OCI-LY1 (cell line): ENCODE data around the gene CACNA1B.
"Not testable (repeated sequence)": the region's sequence is repeated elsewhere in the genome, so short reads cannot be mapped to it uniquely, and the experiment has no call there.

ENCODE experiments used
- H2AFZ ChIP-seq: fragments of 200-600 bp; sonication (generic), shearing (Covaris generic); 2 replicates; pipeline ENCODE4 v1.6.0; 2014; ENCODE audit warnings: antibody characterized with exemption, mild to moderate bottlenecking, low read length
- H3F3A ChIP-seq: fragments of 200-600 bp; sonication (generic), shearing (Covaris generic); 2 replicates; pipeline ENCODE4 v1.6.0; 2014; ENCODE audit warnings: mild to moderate bottlenecking, antibody characterized with exemption, low read length, moderate library complexity; ENCODE audit not compliant: insufficient read depth
- H3K27ac ChIP-seq: fragments of 200-600 bp; sonication (generic); 2 replicates; pipeline ENCODE4 v1.5.1; 2014; ENCODE audit warnings: low read length, mixed run types, mild to moderate bottlenecking, low read depth; ENCODE audit not compliant: poor library complexity, severe bottlenecking
- H3K27me3 ChIP-seq: fragments of 200-600 bp; sonication (generic); 2 replicates; pipeline ENCODE4 v1.6.0; 2014; ENCODE audit warnings: antibody characterized with exemption, mild to moderate bottlenecking, low read length, moderate library complexity; ENCODE audit not compliant: insufficient read depth
- H3K36me3 ChIP-seq: fragments of 200-600 bp; sonication (generic); 2 replicates; pipeline ENCODE4 v1.6.1; 2014; ENCODE audit warnings: mild to moderate bottlenecking, antibody characterized with exemption, low read length, moderate library complexity, mixed read lengths; ENCODE audit not compliant: insufficient read depth
- H3K4me1 ChIP-seq: fragments of 200-600 bp; sonication (generic); 2 replicates; pipeline ENCODE4 v1.5.1; 2014; ENCODE audit warnings: mild to moderate bottlenecking, low read length, moderate library complexity; ENCODE audit not compliant: insufficient read depth, severe bottlenecking
- H3K4me2 ChIP-seq: fragments of 200-600 bp; sonication (generic), shearing (Covaris generic); 2 replicates; pipeline ENCODE4 v1.6.1; 2014; ENCODE audit warnings: low read length
- H3K4me3 ChIP-seq: fragments of 200-600 bp; sonication (generic); 2 replicates; pipeline ENCODE4 v1.5.1; 2014; ENCODE audit warnings: low read length, low read depth, mild to moderate bottlenecking, mixed read lengths; ENCODE audit not compliant: poor library complexity, severe bottlenecking
- H3K79me2 ChIP-seq: fragments of 200-600 bp; shearing (Covaris generic); 2 replicates; pipeline ENCODE4 v1.6.1; 2016; ENCODE audit warnings: mixed run types, low read length, mixed read lengths; ENCODE audit not compliant: insufficient read depth
- H3K9ac ChIP-seq: fragments of 200-600 bp; sonication (generic), shearing (Covaris generic); 2 replicates; pipeline ENCODE4 v1.6.1; 2014; ENCODE audit warnings: mild to moderate bottlenecking, low read length, mixed read lengths
- H3K9me2 ChIP-seq: fragments of 200-600 bp; sonication (generic), shearing (Covaris generic); 2 replicates; pipeline ENCODE4 v1.6.1; 2014; ENCODE audit warnings: low read depth, mild to moderate bottlenecking, low read length, mixed read lengths
- H3K9me3 ChIP-seq: fragments of 200-600 bp; shearing (Covaris generic); 2 replicates; pipeline ENCODE4 v1.6.1; 2014; ENCODE audit warnings: low read length, mixed read lengths
- H4K20me1 ChIP-seq: fragments of 200-600 bp; sonication (generic), shearing (Covaris generic); 2 replicates; pipeline ENCODE4 v1.6.0; 2016; ENCODE audit warnings: mild to moderate bottlenecking, low read length; ENCODE audit not compliant: insufficient read depth
- CTCF ChIP-seq: fragments of 200-600 bp; sonication (generic), shearing (Covaris generic); IDR thresholded peaks from 2 replicates; pipeline ENCODE4 v1.5.1; 2017; ENCODE audit warnings: mild to moderate bottlenecking, antibody characterized with exemption, low read length, moderate library complexity, mixed read lengths
- EZH2 ChIP-seq: fragments of 200-600 bp; sonication (generic), shearing (Covaris generic); IDR thresholded peaks from 2 replicates; pipeline ENCODE4 v1.8.0; 2017; ENCODE audit warnings: borderline replicate concordance, mixed run types, mild to moderate bottlenecking, antibody characterized with exemption, low read length, moderate library complexity, mixed read lengths

Gene CACNA1B

DNA sequence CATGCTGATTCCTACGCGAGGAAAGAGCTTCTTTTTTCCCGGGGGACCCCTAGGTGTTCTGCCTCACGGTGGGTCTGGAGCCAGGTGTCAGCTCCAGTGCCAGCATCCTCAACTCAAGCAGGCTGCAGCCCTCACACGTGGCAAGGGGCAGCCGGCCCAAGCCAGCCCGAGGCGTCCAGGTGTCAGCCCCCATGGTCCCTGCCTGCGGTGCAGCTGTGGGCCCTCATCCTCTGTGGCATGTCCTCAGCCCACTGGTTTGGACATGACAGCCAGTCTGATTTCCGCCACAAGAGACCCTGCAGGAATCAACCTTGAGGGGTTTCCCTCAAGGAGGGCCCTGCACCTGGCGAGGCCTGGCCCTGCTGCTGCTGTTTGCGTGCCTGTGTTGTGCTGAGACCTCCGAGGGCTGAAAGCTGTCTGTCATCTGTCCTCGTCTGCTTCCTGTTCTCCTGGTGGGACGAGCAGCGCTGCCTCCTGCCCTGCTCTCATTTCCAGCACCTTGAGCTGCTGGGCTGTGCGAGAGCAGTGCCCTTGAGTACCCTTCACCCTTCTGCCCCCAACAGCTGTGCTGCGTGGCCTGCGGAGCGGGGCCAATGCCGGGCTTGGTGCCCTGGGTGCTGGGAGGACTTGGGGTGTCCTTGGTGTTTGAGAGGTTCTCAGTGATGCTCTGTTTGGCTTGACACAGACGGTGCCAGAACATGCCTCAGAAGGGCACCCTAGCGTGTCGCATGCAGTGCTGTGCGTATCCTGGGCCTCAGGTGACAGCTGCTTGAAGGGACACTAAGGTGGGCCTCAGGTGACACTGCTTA lies 137.6 kb downstream of the CACNA1B start:
- H3K36me3 ChIP-seq, result no peaks in the 10 kb centered on the region
- no peaks in the 10 kb centered on the region for H3K79me2 ChIP-seq
- H4K20me1 ChIP-seq, result no peaks in the 10 kb centered on the region
- no peak overlapping the region for H3K4me3 ChIP-seq
- no peaks in the 10 kb centered on the region for H3K4me1 ChIP-seq
- no peak overlapping the region for H3K4me2 ChIP-seq
- H3K27ac ChIP-seq, result no peak overlapping the region
- no peak overlapping the region for H2AFZ ChIP-seq
- H3K9ac ChIP-seq, result no peak overlapping the region
- no peaks in the 10 kb centered on the region for H3F3A ChIP-seq
- no peaks in the 10 kb centered on the region for H3K9me3 ChIP-seq
- no peaks in the 10 kb centered on the region; the same call in 1 of the 2 replicates for H3K27me3 ChIP-seq
- TF ChIP-seq CTCF (no peak), EZH2 (no peak)
- no peaks in the 10 kb centered on the region for H3K9me2 ChIP-seq

- TF ChIP-seq EZH2, result no peak
- no peak for TF ChIP-seq CTCF
- no peaks in the 10 kb centered on the region for H4K20me1 ChIP-seq
- H3K27me3 ChIP-seq, result no peaks in the 10 kb centered on the region; the same call in 1 of the 2 replicates
- no peaks in the 10 kb centered on the region for H3K36me3 ChIP-seq
- no peaks in the 10 kb centered on the region for H3K79me2 ChIP-seq
- H3K9ac ChIP-seq, result no peak overlapping the region
- no peak overlapping the region for H3K4me3 ChIP-seq
- no peaks in the 10 kb centered on the region for H3K9me2 ChIP-seq
- H3F3A ChIP-seq, result no peaks in the 10 kb centered on the region
- H2AFZ ChIP-seq, result no peak overlapping the region
- H3K4me2 ChIP-seq, result no peak overlapping the region
- no peak overlapping the region for H3K27ac ChIP-seq
- H3K4me1 ChIP-seq, result no peaks in the 10 kb centered on the region
- H3K9me3 ChIP-seq, result no peaks in the 10 kb centered on the region
These were observed 139.0 kb downstream of the CACNA1B start for GRCh38 chr9:138016406-138017187.

DNA sequence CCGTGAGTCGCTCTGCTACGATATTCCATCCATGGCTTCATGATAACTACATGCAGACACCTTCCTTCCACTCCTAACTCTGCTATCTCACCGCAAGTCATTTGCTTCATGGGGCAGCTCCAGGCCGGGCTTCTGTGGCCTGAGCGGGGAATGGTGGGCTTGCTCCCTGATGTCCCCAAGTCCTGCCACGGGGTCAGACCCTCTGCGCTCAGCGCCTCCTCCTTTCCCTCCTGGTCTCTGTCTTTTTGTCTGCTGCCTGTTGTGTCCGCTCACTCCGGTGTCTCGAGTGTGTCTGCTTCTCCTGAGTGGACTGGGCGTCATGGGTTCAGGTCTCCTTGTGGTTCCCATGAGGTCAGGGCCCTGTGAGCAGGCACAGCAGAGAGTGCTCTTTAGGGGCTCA lies 139.6 kb downstream of the CACNA1B start:
- H4K20me1 ChIP-seq, result no peaks in the 10 kb centered on the region
- no peak overlapping the region for H3K27ac ChIP-seq
- H3K9me2 ChIP-seq, result no peaks in the 10 kb centered on the region
- no peaks in the 10 kb centered on the region for H3F3A ChIP-seq
- TF ChIP-seq CTCF, result no peak
- no peak for TF ChIP-seq EZH2
- H3K9me3 ChIP-seq, result no peaks in the 10 kb centered on the region
- no peak overlapping the region for H3K9ac ChIP-seq
- H2AFZ ChIP-seq, result no peak overlapping the region
- H3K27me3 ChIP-seq, result no peaks in the 10 kb centered on the region
- H3K4me2 ChIP-seq, result no peak overlapping the region
- no peaks in the 10 kb centered on the region for H3K4me1 ChIP-seq
- H3K36me3 ChIP-seq, result no peaks in the 10 kb centered on the region
- H3K4me3 ChIP-seq, result no peak overlapping the region
- no peaks in the 10 kb centered on the region for H3K79me2 ChIP-seq

GRCh38 chr9:138019514-138019913 lies 141.9 kb downstream of the CACNA1B start:
- H3K36me3 ChIP-seq, H4K20me1 ChIP-seq, H3K9me2 ChIP-seq, H3K4me3 ChIP-seq, H3K4me1 ChIP-seq, H3K79me2 ChIP-seq, H3F3A ChIP-seq, H2AFZ ChIP-seq, H3K27me3 ChIP-seq, H3K9me3 ChIP-seq, H3K27ac ChIP-seq, H3K9ac ChIP-seq, H3K4me2 ChIP-seq: not testable (repeated sequence)
